Left colon (tissue), 2 donors: ENCODE measurements around the gene MAGEA9B. TPM values are rescaled to one million over a fixed set of nuclear protein-coding genes. Genes with fewer than 3 reads are reported as not detected.
"Not testable (repeated sequence)": the region's sequence is repeated elsewhere in the genome, so short reads cannot be mapped to it uniquely, and the experiment has no call there.

Source experiments
- ATAC-seq: fragments of 200-7000 bp; cut with Tn5 transposase; one replicate; pipeline ENCODE4 v1.9.1; 2020; ENCODE audit warnings: mild to moderate bottlenecking, moderate library complexity
- DNase-seq, 2 donors: peaks; one replicate each; pipeline ENCODE4 v3.0.0-alpha.2; 2020
- intact Hi-C, 2 donors: fragments of 100-400 bp; cut with DNase I in 1 of 2; cut with micrococcal nuclease in 1 of 2; formaldehyde crosslinking; loops; one replicate each; pipeline versions ENCODE4 v1.11.2 to v1.14.0; 2022; cut with DNase I, micrococcal nuclease
- total RNA-seq, 2 donors: library from RNA; stranded (reverse); fragmentation: NEBNext Ultra II Directional; extraction: Animal tissue kit (Norgen Biotek cat#: 25700); gene quantifications; one replicate each; pipeline ENCODE4 v1.2.1, GENCODE V29; 2021
- donor health status: DM: no; HTN: no; CAD: no.
- donor health status: DM: yes; HTN: yes; CAD: no.

Gene MAGEA9B
- total RNA-seq, 2 donors from 2014 or later: not detected

DNA sequence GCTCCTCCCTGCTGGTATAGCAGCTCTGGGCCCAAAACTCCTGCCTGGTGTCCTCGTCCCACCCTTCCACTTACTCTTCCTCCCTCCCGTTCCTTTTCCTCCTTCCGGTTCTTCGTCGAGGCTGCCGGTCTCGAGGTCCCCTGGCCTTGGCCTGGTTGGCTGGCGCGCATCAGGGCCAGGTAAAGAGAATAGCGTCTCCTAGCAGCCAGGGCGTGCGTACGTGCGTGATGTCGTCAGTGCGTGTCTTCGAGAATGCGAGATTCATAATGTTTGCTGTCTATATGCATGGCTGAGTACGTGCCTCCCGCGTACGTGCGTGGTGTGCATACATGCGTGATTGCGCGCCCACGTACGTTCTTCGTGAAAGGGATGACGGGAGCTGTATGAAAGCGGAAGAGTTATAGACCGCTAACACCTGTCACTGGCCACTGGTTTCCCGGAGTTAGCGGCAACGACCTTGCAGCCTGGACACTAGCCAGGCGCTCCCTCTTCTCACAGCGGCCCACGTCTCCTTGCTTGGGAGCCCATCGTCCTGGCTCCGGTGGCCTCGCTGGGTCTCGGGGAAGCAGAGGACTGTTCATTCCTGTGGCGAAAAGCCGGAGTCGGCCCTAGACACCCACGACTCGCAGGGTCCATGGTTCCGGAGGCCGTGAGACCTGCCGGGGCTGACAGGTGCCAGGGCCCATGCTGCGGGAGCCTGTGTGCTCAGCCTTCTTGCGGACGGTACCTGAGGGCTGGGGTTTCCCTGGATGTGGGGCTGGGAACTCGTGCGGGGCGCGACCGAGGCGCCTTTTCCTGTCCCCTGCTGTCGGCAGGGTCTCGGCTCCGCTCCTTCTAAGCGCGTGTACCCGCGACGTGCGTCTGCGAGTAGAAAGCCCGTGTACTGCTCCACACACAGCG is 46.4 kb downstream of the MAGEA9B start, which contains the start of gene EOLA1:
TSS of gene EOLA1 (plus strand) at position 392 of the 900 bp plus-strand sequence. CDS start 4,619 bp downstream, outside the sequence.
- intact Hi-C loops: no loop called here
- DNase-seq: peak; percentile 89 to 92
- peak; percentile 67 for ATAC-seq

DNA sequence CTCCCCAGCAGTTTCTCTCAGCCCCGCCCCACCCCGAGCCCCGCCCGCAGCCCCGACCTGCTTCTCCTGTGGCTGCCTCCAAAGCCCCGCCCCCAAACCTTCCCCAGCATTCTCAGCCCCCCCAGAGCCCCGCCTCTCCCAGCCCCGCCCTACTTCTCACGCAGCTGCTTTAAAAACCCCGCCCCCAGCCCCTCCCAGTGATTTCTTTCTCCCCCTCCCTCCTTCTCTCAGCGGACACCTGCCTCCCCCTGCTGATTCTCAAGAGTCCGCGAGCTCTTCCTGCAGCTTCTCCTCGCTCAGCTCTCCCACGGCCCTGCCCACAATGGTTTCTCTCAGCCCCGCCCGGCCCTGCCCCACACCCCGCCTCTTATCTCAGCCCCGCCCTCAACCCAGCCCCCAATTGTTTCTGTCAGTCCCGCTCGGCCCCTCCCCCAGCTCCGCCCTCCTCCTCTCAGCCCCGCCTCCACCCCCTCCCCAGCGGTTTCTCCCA is 47.1 kb downstream of the MAGEA9B start:
- peak; percentile 92 to 95 for DNase-seq
- intact Hi-C loops: no loop called here
- peak; percentile 67 for ATAC-seq

DNA sequence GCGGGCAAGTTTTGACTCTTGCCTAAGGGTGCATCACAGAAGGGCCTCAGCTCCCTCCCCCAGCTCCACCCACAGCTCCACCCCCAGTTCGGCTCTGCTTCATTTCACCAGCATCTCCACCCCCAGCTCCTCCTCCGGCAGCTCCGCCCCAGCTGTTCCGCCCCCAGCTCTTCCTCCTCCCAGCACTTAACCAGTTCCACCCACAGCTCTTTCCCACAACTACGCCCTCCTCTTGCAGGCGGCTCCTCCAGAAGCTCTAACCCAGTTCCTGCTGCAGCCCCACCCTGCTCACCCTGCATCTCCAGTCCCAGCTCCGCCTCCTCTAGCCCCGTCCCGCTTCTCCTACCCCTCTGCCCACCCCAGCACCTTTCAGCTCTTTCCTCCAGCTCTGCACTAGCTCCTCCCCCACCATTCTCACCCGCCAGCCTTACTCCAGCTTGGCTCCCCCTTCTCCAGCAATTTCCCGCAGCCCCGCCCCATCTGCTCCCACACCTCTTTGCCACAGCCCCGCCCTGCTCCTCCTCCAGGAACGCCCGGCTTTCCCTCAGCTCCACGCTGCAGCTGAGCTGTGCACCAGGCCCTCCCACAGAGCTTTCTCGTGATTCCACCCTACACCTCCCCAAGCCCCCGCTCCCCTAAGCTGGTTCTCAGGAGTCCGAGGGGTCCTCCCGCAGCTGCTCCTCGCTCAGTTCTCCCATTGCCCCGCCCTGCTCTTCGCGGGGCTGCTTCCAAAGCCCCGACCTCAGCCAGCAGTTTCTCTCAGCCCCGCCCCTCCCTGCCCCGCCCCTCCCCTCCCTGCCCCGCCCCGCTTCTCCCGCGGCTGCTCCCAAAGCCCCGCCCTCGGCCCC is 47.8 kb downstream of the MAGEA9B start:
- DNase-seq (peak; percentile 87 to 95), ATAC-seq (peak; percentile 62)
- intact Hi-C loops: no loop called here

DNA sequence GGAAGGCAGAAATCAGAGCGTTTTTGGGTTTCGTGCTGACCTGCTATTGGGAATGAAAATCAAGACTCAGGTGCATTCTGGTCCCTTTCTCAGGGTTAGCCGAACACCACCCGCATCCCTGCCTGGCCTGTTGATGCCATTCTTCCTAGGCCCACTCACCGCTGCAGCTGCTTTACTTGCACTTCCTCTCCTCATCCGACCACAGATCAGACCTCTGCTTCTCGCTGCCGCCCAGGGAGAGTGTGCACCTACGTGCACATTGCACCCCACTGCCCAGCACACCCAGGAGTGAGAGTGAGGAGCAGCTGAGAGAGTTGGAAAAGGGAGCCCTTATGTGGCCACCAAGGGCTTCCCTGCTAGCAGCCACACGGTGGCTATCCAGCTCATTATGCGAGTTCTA is 49.8 kb downstream of the MAGEA9B start:
- ATAC-seq, DNase-seq, intact Hi-C loops: not testable (repeated sequence)

DNA sequence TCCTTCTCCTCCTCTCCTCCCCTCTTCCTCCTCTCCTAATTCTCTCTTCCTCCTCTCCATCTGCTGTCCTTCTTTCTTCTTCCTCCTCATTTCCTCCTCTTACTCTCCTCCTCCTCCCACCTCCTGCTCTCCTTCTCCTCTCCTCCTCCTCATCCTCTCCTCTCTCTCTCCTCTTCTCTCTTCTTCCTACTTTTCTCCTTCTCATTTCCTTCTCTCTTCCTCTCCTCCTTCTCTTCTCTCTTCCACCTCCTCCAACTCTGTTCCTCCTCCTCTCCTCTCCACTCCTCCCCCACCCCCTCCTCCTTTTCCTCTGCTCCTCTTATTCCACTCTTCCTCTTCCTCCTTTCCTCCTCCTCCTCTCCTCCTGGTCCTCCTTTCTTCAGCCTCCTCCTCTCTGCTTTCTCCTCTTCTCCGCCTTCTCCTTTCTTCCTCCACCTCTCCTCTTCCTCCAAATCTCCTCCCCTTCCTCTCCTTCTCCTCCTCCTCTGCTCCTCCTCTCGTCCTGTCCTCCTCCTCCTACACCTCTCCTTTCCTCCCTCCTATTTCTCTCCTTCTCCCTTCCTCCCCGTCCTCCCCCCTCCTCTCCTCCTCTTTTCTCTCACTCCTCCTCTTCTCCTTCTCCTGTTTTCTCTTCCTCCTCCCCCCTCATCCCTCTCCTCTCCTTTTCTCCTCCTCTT is 52.2 kb downstream of the MAGEA9B start:
- ATAC-seq, intact Hi-C loops, DNase-seq: not testable (repeated sequence)

DNA sequence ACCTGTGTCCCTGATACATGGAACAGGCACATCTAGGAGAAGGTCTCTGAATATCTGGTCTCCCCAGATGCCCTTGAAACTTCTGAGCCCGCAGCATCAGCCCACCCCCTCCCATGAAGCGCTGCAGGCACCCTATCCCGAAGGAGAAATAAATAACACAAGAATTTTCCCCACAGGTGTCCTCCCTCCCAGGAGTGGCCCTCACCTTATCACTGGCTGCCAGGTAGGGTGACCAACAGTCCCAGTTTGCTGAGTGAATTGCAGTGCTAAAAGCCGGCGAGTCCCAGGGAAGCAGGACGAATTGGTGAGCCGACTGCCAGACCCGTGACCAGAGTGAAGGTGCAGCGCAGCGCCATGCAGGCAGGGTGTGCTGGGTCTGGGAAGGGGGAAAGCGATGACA is 53.3 kb downstream of the MAGEA9B start:
- ATAC-seq, DNase-seq, intact Hi-C loops: not testable (repeated sequence)

DNA sequence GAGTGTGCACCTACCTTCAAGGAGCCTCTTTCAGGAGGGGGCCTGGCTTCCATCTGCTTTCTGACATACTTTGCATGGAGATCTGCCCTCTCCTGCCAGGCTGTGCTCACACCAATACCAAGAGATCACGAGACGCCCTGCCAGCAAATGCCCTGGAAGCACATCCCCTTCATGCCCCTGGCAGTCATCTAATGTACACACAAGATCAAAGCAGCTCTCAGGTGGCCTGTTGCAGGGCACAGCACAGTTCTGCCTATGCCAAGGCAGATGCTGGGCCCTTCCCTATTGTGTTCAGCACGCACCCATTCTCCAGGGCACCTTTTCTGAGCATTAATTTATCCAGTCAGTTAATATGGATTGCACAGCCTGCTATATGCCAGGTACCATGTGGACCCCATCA is 54.4 kb downstream of the MAGEA9B start:
- ATAC-seq, DNase-seq, intact Hi-C loops: not testable (repeated sequence)

Other genes with a start within 250 kb of the MAGEA9B start
- gene IDS, start 82.2 kb downstream of the MAGEA9B start, total RNA-seq: 10 to 100 TPM; 28.8 to 58.5 TPM
- gene EOLA1, start 46.4 kb downstream of the MAGEA9B start, total RNA-seq: 10 to 100 TPM; 37.2 to 37.8 TPM
- not detected for gene HSFX3, start 37.5 kb downstream of the MAGEA9B start, total RNA-seq
- gene HSFX2, start 7.9 kb upstream of the MAGEA9B start, total RNA-seq: not detected
- 10 to 100 TPM; 19.8 to 22.1 TPM for gene TMEM185A, start 44.3 kb upstream of the MAGEA9B start, total RNA-seq
- gene MAGEA11, start 124.6 kb upstream of the MAGEA9B start, total RNA-seq: not detected
- 1 to 10 TPM; 1.0 to 1.5 TPM for gene HSFX1, start 186.6 kb upstream of the MAGEA9B start, total RNA-seq
- not detected for gene MAGEA9, start 194.5 kb upstream of the MAGEA9B start, total RNA-seq